SK-N-SH (cell line): ENCODE results near the gene SRRM2. TPM values are rescaled to one million over a fixed set of nuclear protein-coding genes. Genes with fewer than 3 reads are reported as not detected.

Source experiments
- CTCF ChIA-PET: fragments of 300-600, 350-600 bp; formaldehyde crosslinking; extraction: SDS; loops from one replicate; lab custom pipeline; 2021; lab: Yijun Ruan, JAX
- POLR2A ChIA-PET: fragments of 350-600 bp; sonication (Branson Sonifier 250); formaldehyde crosslinking; extraction: SDS; loops from one replicate; lab custom pipeline; 2020; ENCODE audit warnings: antibody characterized with exemption, inconsistent platforms; lab: Yijun Ruan, JAX
- DNase-seq: peaks from one replicate; pipeline ENCODE4 v3.0.0; 2012
- H2AFZ ChIP-seq: fragments of 200-600 bp; sonication (generic); 2 replicates; pipeline ENCODE4 v1.8.1; 2016; ENCODE audit warnings: antibody characterized with exemption, mild to moderate bottlenecking, low read depth
- H3F3A ChIP-seq: fragments of 200-600 bp; sonication (generic); replicated peaks from 2 replicates; pipeline ENCODE3; 2016; ENCODE audit warnings: antibody characterized with exemption, mild to moderate bottlenecking; ENCODE audit not compliant: insufficient read depth
- H3K27ac ChIP-seq, 2 experiments: fragments of 200-500 bp in 1 of 2; fragments of 200-600 bp in 1 of 2; sonication (Bioruptor generic) in 1 of 2; sonication (generic), shearing (Covaris generic) in 1 of 2; 2 replicates each; pipeline versions ENCODE4 v1.5.1 to v1.6.1; 2014 to 2016; ENCODE audit warnings: low read depth in 2 of 2, inconsistent platforms in 1 of 2, low read length in 1 of 2, mild to moderate bottlenecking in 1 of 2, mixed read lengths in 1 of 2
- H3K27me3 ChIP-seq: fragments of 200-600 bp; sonication (generic), shearing (Covaris generic); 2 replicates; pipeline ENCODE4 v1.6.1; 2016; ENCODE audit warnings: mixed run types; ENCODE audit not compliant: insufficient read depth
- H3K36me3 ChIP-seq, 2 experiments: fragments of 200-500 bp in 1 of 2; fragments of 200-600 bp in 1 of 2; sonication (Bioruptor generic) in 1 of 2; sonication (generic) in 1 of 2; replicated peaks in 1 of 2; 2 replicates each; pipeline versions ENCODE3 to v1.5.1; 2014 to 2016; ENCODE audit warnings: low read length in 1 of 2, mild to moderate bottlenecking in 1 of 2; ENCODE audit not compliant: insufficient read depth in 2 of 2, control insufficient read depth in 1 of 2
- H3K4me1 ChIP-seq, 2 experiments: fragments of 200-500 bp in 1 of 2; fragments of 200-600 bp in 1 of 2; sonication (Bioruptor generic) in 1 of 2; sonication (generic), shearing (Covaris generic) in 1 of 2; 2 replicates each; pipeline versions ENCODE4 v1.5.1 to v1.6.1; 2014 to 2016; ENCODE audit warnings: low read depth in 1 of 2, low read length in 1 of 2, mixed run types in 1 of 2; ENCODE audit not compliant: insufficient read depth in 2 of 2, control insufficient read depth in 1 of 2
- H3K4me2 ChIP-seq: fragments of 200-600 bp; sonication (generic), shearing (Covaris generic); 2 replicates; pipeline ENCODE4 v1.6.1; 2017; ENCODE audit warnings: mixed run types
- H3K4me3 ChIP-seq, 2 experiments: fragments of 200-500 bp in 1 of 2; fragments of 200-600 bp in 1 of 2; sonication (Bioruptor generic) in 1 of 2; sonication (generic), shearing (Covaris generic) in 1 of 2; 2 replicates each; pipeline versions ENCODE4 v1.5.1 to v1.8.1; 2014 to 2016; ENCODE audit warnings: low read depth in 2 of 2, inconsistent platforms in 1 of 2, low read length in 1 of 2, mild to moderate bottlenecking in 1 of 2, mixed read lengths in 1 of 2, moderate library complexity in 1 of 2
- H3K79me2 ChIP-seq: fragments of 200-600 bp; sonication (generic); 2 replicates; pipeline ENCODE4 v1.8.1; 2017; ENCODE audit warnings: mild to moderate bottlenecking; ENCODE audit not compliant: insufficient read depth
- H3K9ac ChIP-seq: fragments of 200-600 bp; sonication (generic); 2 replicates; pipeline ENCODE4 v1.6.1; 2017; ENCODE audit warnings: mixed run types
- H3K9me2 ChIP-seq: fragments of 200-600 bp; sonication (generic); 2 replicates; pipeline ENCODE4 v1.6.1; 2017; ENCODE audit warnings: mixed run types
- H3K9me3 ChIP-seq: fragments of 200-600 bp; sonication (generic); 2 replicates; pipeline ENCODE4 v1.6.1; 2017; ENCODE audit warnings: mixed run types, mild to moderate bottlenecking, moderate library complexity
- H4K20me1 ChIP-seq: fragments of 200-600 bp; sonication (generic); 2 replicates; pipeline ENCODE4 v1.6.1; 2017; ENCODE audit warnings: mild to moderate bottlenecking, mixed run types; ENCODE audit not compliant: insufficient read depth
- CHD2 ChIP-seq: fragments of 150-350 bp; IDR thresholded peaks from 2 replicates; pipeline ENCODE4 v1.6.1; 2018; ENCODE audit warnings: low read length; ENCODE audit not compliant: partially characterized antibody
- ELF1 ChIP-seq: IDR thresholded peaks from 2 replicates; pipeline ENCODE4 v1.4.0; 2012
- EZH2phosphoT487 ChIP-seq: fragments of 200-600 bp; sonication (generic); IDR thresholded peaks from 2 replicates; pipeline ENCODE4 v1.6.1; 2017; ENCODE audit warnings: low read depth, mixed run types, mild to moderate bottlenecking, antibody characterized with exemption, moderate library complexity, borderline replicate concordance
- FOSL2 ChIP-seq: IDR thresholded peaks from 2 replicates; pipeline ENCODE4 v1.4.0; 2012; ENCODE audit warnings: low read depth, mild to moderate bottlenecking, moderate library complexity, borderline replicate concordance
- MXI1 ChIP-seq: IDR thresholded peaks from 2 replicates; pipeline ENCODE4 v1.6.1; 2012; ENCODE audit warnings: mild to moderate bottlenecking, low read depth, low read length, improper control_type of control experiment
- NFIC ChIP-seq: IDR thresholded peaks from 2 replicates; pipeline ENCODE4 v1.4.0; 2012; ENCODE audit warnings: borderline replicate concordance
- POLR2AphosphoS5 ChIP-seq: IDR thresholded peaks from 2 replicates; pipeline ENCODE4 v1.6.1; 2012; ENCODE audit warnings: low read depth, low read length
- RAD21 ChIP-seq: IDR thresholded peaks from 2 replicates; pipeline ENCODE4 v1.6.1; 2012; ENCODE audit warnings: mild to moderate bottlenecking, low read length
- RFX5 ChIP-seq: IDR thresholded peaks from 2 replicates; pipeline ENCODE4 v1.6.1; 2012; ENCODE audit warnings: mild to moderate bottlenecking, improper control_type of control experiment, low read length
- SMC3 ChIP-seq: IDR thresholded peaks from 2 replicates; pipeline ENCODE4 v1.6.1; 2012; ENCODE audit warnings: low read depth, low read length, improper control_type of control experiment
- TCF12 ChIP-seq: IDR thresholded peaks from 2 replicates; pipeline ENCODE4 v1.4.0; 2012
- WGBS: methylation state at CpG from one replicate; pipeline ENCODE4 v1.1.6; 2017; ENCODE audit warnings: low lambda C conversion rate; 5-methylcytosine and 5-hydroxymethylcytosine counted together
- polyA plus RNA-seq, 3 experiments: library from polyadenylated mRNA; depleted of rRNA; stranded (reverse); fragments of >200 nt; gene quantifications; 2 replicates each; pipeline ENCODE4 v1.2.3, GENCODE V29; 2012
- TF ChIP-seq, protein P1 (sequence below): fragments of 150-350 bp; IDR thresholded peaks from 2 replicates; pipeline ENCODE4 v1.6.1; 2017; ENCODE audit warnings: antibody characterized with exemption, low read length, low read depth, borderline replicate concordance
- TF ChIP-seq, protein P2 (sequence below): IDR thresholded peaks from 2 replicates; pipeline ENCODE4; 2012
- TF ChIP-seq, protein P3 (sequence below): fragments of 150-350 bp; IDR thresholded peaks from 2 replicates; pipeline ENCODE4 v1.6.1; 2016; ENCODE audit warnings: mild to moderate bottlenecking, low read depth, low read length
- TF ChIP-seq, protein P4 (sequence below): fragments of 200-600 bp; sonication (generic); IDR thresholded peaks from 2 replicates; pipeline ENCODE4 v1.6.1; 2017; ENCODE audit warnings: antibody characterized with exemption, mild to moderate bottlenecking, moderate library complexity
- TF ChIP-seq, protein P5 (sequence below): IDR thresholded peaks from 2 replicates; pipeline ENCODE4 v1.6.1; 2012; ENCODE audit warnings: mild to moderate bottlenecking, low read depth, low read length, moderate library complexity

SRRM2 gene
- polyA plus RNA-seq, 1 of the 3 experiments (the other 2 are of a cell fraction), result 143 TPM

DNA sequence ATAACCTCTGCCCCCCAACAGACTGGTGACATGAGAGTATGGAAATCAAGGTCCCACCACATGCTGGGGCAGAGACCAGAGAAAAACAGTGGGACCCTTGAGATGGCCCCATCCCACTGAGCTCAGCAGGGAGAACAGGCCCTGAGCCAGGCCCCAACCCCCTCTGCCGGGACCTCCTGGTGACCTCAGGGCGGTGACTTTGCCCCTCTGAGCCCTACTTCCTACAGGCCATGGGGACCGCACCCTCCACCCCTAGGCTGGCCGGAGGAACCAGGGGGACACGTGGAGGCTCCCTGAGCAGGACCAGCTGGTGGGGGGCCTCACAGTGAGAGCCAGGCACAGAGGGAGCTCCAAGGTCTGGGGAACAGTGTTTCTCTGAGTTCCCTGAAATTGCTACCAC, 13.8 kb upstream of the SRRM2 start:
- CTCF ChIA-PET, result no interaction called here
- no peak for DNase-seq

More for the DNA sequence above, 13.8 kb upstream of the SRRM2 start:
- Histone ChIP-seq H3K4me3 (no peak overlapping the region), H3K27me3 (no peaks in the 10 kb centered on the region), H3K4me1 (no peaks in the 10 kb centered on the region; a peak in 1 of 4 replicates), H3K4me2 (no peak overlapping the region), H3K79me2 (no peaks in the 10 kb centered on the region), H3K9me2 (no peaks in the 10 kb centered on the region), H3K27ac (no peak overlapping the region), H3K9me3 (no peaks in the 10 kb centered on the region), H3F3A (no peaks in the 10 kb centered on the region), H3K36me3 (no peaks in the 10 kb centered on the region), H3K9ac (no peak overlapping the region), H2AFZ (no peak overlapping the region), H4K20me1 (no peaks in the 10 kb centered on the region)
- POLR2A ChIA-PET, result no interaction called here
- no CpG with 5 or more reads among the region's 5 CpGs for WGBS
- TF ChIP-seq CHD2 (no peak), TCF12 (no peak), EZH2phosphoT487 (no peak), POLR2AphosphoS5 (no peak), MXI1 (no peak), NFIC (no peak), RFX5 (no peak), ELF1 (no peak), RAD21 (no peak), SMC3 (no peak), FOSL2 (no peak)
- TF ChIP-seq, protein P1, sequence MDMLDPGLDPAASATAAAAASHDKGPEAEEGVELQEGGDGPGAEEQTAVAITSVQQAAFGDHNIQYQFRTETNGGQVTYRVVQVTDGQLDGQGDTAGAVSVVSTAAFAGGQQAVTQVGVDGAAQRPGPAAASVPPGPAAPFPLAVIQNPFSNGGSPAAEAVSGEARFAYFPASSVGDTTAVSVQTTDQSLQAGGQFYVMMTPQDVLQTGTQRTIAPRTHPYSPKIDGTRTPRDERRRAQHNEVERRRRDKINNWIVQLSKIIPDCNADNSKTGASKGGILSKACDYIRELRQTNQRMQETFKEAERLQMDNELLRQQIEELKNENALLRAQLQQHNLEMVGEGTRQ, result no peak
- TF ChIP-seq, protein P2, sequence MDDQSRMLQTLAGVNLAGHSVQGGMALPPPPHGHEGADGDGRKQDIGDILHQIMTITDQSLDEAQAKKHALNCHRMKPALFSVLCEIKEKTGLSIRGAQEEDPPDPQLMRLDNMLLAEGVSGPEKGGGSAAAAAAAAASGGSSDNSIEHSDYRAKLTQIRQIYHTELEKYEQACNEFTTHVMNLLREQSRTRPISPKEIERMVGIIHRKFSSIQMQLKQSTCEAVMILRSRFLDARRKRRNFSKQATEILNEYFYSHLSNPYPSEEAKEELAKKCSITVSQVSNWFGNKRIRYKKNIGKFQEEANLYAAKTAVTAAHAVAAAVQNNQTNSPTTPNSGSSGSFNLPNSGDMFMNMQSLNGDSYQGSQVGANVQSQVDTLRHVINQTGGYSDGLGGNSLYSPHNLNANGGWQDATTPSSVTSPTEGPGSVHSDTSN, result no peak
- TF ChIP-seq, protein P3, sequence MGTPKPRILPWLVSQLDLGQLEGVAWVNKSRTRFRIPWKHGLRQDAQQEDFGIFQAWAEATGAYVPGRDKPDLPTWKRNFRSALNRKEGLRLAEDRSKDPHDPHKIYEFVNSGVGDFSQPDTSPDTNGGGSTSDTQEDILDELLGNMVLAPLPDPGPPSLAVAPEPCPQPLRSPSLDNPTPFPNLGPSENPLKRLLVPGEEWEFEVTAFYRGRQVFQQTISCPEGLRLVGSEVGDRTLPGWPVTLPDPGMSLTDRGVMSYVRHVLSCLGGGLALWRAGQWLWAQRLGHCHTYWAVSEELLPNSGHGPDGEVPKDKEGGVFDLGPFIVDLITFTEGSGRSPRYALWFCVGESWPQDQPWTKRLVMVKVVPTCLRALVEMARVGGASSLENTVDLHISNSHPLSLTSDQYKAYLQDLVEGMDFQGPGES, result no peak
- TF ChIP-seq, protein P4, sequence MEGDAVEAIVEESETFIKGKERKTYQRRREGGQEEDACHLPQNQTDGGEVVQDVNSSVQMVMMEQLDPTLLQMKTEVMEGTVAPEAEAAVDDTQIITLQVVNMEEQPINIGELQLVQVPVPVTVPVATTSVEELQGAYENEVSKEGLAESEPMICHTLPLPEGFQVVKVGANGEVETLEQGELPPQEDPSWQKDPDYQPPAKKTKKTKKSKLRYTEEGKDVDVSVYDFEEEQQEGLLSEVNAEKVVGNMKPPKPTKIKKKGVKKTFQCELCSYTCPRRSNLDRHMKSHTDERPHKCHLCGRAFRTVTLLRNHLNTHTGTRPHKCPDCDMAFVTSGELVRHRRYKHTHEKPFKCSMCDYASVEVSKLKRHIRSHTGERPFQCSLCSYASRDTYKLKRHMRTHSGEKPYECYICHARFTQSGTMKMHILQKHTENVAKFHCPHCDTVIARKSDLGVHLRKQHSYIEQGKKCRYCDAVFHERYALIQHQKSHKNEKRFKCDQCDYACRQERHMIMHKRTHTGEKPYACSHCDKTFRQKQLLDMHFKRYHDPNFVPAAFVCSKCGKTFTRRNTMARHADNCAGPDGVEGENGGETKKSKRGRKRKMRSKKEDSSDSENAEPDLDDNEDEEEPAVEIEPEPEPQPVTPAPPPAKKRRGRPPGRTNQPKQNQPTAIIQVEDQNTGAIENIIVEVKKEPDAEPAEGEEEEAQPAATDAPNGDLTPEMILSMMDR, result no peak
- TF ChIP-seq, protein P5, sequence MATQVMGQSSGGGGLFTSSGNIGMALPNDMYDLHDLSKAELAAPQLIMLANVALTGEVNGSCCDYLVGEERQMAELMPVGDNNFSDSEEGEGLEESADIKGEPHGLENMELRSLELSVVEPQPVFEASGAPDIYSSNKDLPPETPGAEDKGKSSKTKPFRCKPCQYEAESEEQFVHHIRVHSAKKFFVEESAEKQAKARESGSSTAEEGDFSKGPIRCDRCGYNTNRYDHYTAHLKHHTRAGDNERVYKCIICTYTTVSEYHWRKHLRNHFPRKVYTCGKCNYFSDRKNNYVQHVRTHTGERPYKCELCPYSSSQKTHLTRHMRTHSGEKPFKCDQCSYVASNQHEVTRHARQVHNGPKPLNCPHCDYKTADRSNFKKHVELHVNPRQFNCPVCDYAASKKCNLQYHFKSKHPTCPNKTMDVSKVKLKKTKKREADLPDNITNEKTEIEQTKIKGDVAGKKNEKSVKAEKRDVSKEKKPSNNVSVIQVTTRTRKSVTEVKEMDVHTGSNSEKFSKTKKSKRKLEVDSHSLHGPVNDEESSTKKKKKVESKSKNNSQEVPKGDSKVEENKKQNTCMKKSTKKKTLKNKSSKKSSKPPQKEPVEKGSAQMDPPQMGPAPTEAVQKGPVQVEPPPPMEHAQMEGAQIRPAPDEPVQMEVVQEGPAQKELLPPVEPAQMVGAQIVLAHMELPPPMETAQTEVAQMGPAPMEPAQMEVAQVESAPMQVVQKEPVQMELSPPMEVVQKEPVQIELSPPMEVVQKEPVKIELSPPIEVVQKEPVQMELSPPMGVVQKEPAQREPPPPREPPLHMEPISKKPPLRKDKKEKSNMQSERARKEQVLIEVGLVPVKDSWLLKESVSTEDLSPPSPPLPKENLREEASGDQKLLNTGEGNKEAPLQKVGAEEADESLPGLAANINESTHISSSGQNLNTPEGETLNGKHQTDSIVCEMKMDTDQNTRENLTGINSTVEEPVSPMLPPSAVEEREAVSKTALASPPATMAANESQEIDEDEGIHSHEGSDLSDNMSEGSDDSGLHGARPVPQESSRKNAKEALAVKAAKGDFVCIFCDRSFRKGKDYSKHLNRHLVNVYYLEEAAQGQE, result no peak
